Measurements from ENCODE around the gene DICER1.

DNA sequence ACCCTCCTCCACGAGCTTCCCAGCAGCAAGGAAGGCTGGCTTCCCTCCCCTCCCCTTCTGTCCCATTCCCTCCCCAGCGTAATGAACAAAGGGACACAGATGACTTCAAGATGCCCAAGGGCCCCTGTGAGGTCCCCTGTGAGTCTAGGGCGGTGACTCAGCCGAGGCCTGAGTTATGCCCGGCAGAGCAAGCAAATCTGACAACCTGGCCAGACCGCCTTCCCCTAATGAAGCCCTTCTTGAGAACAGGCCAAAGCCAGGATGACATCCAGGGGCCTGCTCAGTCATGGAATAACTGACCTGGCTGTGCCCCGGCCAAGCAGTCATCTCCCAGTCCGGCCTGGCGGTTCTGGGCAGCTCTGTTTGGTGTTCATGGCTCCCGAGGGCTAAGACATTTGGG is 89.2 kb downstream of the DICER1 start:
- no peak for TF ChIP-seq CTCF (IDR thresholded peaks at IDR 0.05)
- TF ChIP-seq REST (IDR thresholded peaks at IDR 0.05; ENCODE audit: insufficient read depth in 1 of 2, low read depth in 2 of 2, low read length in 1 of 2): no peak
- no peak for TF ChIP-seq POLR2AphosphoS5 (IDR thresholded peaks at IDR 0.05; ENCODE audit: low read depth, low read length)
